Vagina (tissue), 2 donors: ENCODE measurements around the gene USE1. TPM values are rescaled to one million over a fixed set of nuclear protein-coding genes. Genes with fewer than 3 reads are reported as not detected.

Experiments used
- DNase-seq, 2 donors: peaks; one replicate each; pipeline ENCODE4 v3.0.0-alpha.2; 2017; ENCODE audit errors: extremely low spot score in 2 of 2
- H3K27ac ChIP-seq: fragments of 200-600 bp; sonication (generic); one replicate; pipeline ENCODE4 v1.5.1; 2019
- H3K27me3 ChIP-seq: fragments of 200-600 bp; sonication (generic); one replicate; pipeline ENCODE4 v1.5.1; 2019
- H3K36me3 ChIP-seq, 2 donors: fragments of 200-600 bp; sonication (generic); one replicate each; pipeline ENCODE4 v1.5.1; 2017 to 2019
- H3K4me1 ChIP-seq: fragments of 200-600 bp; sonication (generic); one replicate; pipeline ENCODE4 v1.5.1; 2019
- H3K4me3 ChIP-seq, 2 donors: fragments of 200-600 bp; sonication (generic); 1 replicate in 1 of 2; 2 replicates in 1 of 2; pipeline ENCODE4 v1.5.1; 2016 to 2019
- H3K9me3 ChIP-seq: fragments of 200-600 bp; sonication (generic); one replicate; pipeline ENCODE4 v1.5.1; 2019
- CTCF ChIP-seq, 3 experiments: fragments of 450-650 bp in 2 of 3; fragments of 200-600 bp in 1 of 3; sonication (generic) in 1 of 3; IDR thresholded peaks; one replicate each; pipeline ENCODE4 v1.5.1; 2017 to 2019; ENCODE audit warnings: antibody characterized with exemption in 3 of 3, mild to moderate bottlenecking in 2 of 3, moderate library complexity in 2 of 3
- POLR2A ChIP-seq, 2 donors: fragments of 450-650 bp; IDR thresholded peaks; one replicate each; pipeline ENCODE4 v1.6.1; 2017; ENCODE audit warnings: antibody characterized with exemption in 2 of 2, mild to moderate bottlenecking in 2 of 2, moderate library complexity in 2 of 2
- POLR2AphosphoS5 ChIP-seq, 2 donors: sonication (generic); formaldehyde crosslinking; IDR thresholded peaks; one replicate each; pipeline ENCODE4 v1.9.0; 2017; ENCODE audit warnings: antibody characterized with exemption in 2 of 2, mild to moderate bottlenecking in 2 of 2, low read depth in 1 of 2; ENCODE audit not compliant: insufficient read depth in 1 of 2
- intact Hi-C: fragments of 100-400 bp; cut with DNase I; formaldehyde crosslinking; loops from one replicate; pipeline ENCODE4 v1.15.1; 2023
- total RNA-seq: library from RNA; depleted of rRNA; stranded (reverse); fragments of >200 nt; gene quantifications from one replicate; pipeline ENCODE4 v1.2.3, GENCODE V29; 2016

Gene USE1
- total RNA-seq, 1 donor from 2014 or later: 30.9 TPM

DNA sequence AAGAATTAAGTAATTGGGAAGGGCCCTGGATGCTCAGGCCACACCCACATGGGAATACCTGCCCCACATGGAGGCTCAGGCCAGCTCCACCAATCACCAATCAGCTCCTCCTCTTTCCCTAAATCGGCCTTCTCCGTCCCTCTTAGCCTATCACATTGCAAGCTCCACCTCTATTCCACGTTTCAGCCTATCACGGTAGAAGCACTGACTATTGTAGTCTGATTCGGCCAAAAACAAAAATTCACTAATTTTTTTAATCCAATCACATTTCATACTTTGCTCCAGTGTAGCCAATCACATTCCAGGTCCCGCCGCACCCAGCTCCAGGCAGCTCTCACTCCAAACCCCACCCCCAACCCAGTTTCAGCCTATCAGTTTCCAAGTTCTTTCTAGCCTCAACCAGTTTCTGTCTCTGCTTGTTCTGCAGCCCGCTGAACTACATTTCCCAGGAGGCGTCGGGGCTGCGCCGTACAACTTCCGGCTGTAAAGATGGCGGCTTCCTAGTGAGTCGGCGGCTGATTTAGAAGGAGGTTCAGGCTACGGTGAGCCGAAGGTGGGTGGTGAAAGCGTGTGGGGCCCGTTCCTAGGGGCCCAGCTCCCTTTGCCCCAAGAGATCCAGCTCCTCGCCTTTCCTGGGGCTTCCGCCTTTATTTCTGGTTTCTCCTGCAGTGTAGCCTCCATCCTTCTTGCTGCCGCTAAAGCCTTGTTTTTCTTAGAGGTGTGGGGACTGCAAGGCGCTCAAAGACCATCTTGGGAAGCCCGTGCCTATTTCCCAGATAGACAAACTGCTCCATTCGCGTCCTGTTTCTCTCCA is 52.0 kb downstream of the USE1 start, which contains the start of gene BABAM1:
BABAM1 (plus strand) TSS at position 469 of the 814 bp plus-strand sequence. CDS start 1,364 bp downstream, outside the sequence.
- intact Hi-C loops: no loop called here
- DNase-seq: peak; percentile 98
- TF ChIP-seq CTCF (IDR thresholded peaks at IDR 0.05) (no peak), POLR2A (IDR thresholded peaks at IDR 0.05) (no peak), POLR2AphosphoS5 (IDR thresholded peaks at IDR 0.05; ENCODE audit: insufficient read depth in 1 of 2, low read depth in 1 of 2) (peak; percentile 78 to 99)
- H3K4me1 ChIP-seq: peaks cover 16% of the 10 kb centered on the region
- peaks cover 0 to 30% of the 10 kb centered on the region in 2 donors for H3K36me3 ChIP-seq
- peak within 1 kb of the TSS; percentile 75 to 83 for H3K4me3 ChIP-seq
- no peaks in the 10 kb centered on the region for H3K27me3 ChIP-seq
- no peaks in the 10 kb centered on the region for H3K9me3 ChIP-seq
- H3K27ac ChIP-seq: peak within 1 kb of the TSS; percentile 69

DNA sequence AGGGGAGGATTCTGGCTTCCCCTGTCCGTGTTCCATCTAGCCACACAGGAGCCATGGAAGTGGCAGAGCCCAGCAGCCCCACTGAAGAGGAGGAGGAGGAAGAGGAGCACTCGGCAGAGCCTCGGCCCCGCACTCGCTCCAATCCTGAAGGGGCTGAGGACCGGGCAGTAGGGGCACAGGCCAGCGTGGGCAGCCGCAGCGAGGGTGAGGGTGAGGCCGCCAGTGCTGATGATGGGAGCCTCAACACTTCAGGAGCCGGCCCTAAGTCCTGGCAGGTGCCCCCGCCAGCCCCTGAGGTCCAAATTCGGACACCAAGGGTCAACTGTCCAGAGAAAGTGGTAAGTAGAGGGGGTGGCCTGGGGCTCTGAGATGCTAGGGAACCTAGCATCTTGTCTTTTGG is 53.6 kb downstream of the USE1 start:
- no peak for DNase-seq
- Histone ChIP-seq H3K36me3 (peaks cover 0 to 41% of the 10 kb centered on the region in 2 donors), H3K27ac (no peak overlapping the region), H3K4me1 (peaks cover 16% of the 10 kb centered on the region), H3K4me3 (no peak overlapping the region), H3K27me3 (no peaks in the 10 kb centered on the region), H3K9me3 (no peaks in the 10 kb centered on the region)
- TF ChIP-seq POLR2AphosphoS5 (IDR thresholded peaks at IDR 0.05; ENCODE audit: insufficient read depth in 1 of 2, low read depth in 1 of 2) (no peak), POLR2A (IDR thresholded peaks at IDR 0.05) (no peak), CTCF (IDR thresholded peaks at IDR 0.05) (no peak)
- intact Hi-C loops: no loop called here

Other genes with a start within 250 kb of the USE1 start
- 16.0 TPM for gene CPAMD8, start 188.5 kb upstream of the USE1 start, total RNA-seq
- gene HAUS8, start 139.9 kb upstream of the USE1 start, total RNA-seq: 4.7 TPM
- 100 TPM for gene MYO9B, start 139.6 kb upstream of the USE1 start, total RNA-seq
- 24.1 TPM for gene OCEL1, start 10.9 kb downstream of the USE1 start, total RNA-seq
- 41.3 TPM for gene NR2F6, start 30.6 kb downstream of the USE1 start, total RNA-seq
- 20.4 TPM for gene USHBP1, start 49.4 kb downstream of the USE1 start, total RNA-seq
- 59.7 TPM for gene BABAM1, start 52.1 kb downstream of the USE1 start, total RNA-seq
- 2.9 TPM for gene ANKLE1, start 66.5 kb downstream of the USE1 start, total RNA-seq
- gene ABHD8, start 88.1 kb downstream of the USE1 start, total RNA-seq: 10.8 TPM
- 176 TPM for gene MRPL34, start 90.5 kb downstream of the USE1 start, total RNA-seq
- 12.0 TPM for gene DDA1, start 94.2 kb downstream of the USE1 start, total RNA-seq
- 10.3 TPM for gene ANO8, start 119.5 kb downstream of the USE1 start, total RNA-seq
- 25.5 TPM for gene GTPBP3, start 122.2 kb downstream of the USE1 start, total RNA-seq
- gene PLVAP, start 162.0 kb downstream of the USE1 start, total RNA-seq: 74.9 TPM
- not detected for gene CCDC194, start 178.8 kb downstream of the USE1 start, total RNA-seq
- gene BST2, start 190.3 kb downstream of the USE1 start, total RNA-seq: 88.4 TPM
- gene MVB12A, start 204.7 kb downstream of the USE1 start, total RNA-seq: 53.3 TPM
- 0.49 TPM for gene TMEM221, start 233.3 kb downstream of the USE1 start, total RNA-seq
- not detected for gene NXNL1, start 245.6 kb downstream of the USE1 start, total RNA-seq